Esophagus muscularis mucosa (tissue), 4 donors: ENCODE measurements around the gene CBL.

Experiments used
- EP300 ChIP-seq: sonication (generic); formaldehyde crosslinking; IDR thresholded peaks from one replicate; pipeline ENCODE4 v1.6.1; 2017; ENCODE audit warnings: antibody characterized with exemption
- POLR2A ChIP-seq: fragments of 450-650 bp; IDR thresholded peaks from one replicate; pipeline ENCODE4 v1.6.1; 2017; ENCODE audit warnings: antibody characterized with exemption, moderate library complexity, mild to moderate bottlenecking, low read depth
- POLR2AphosphoS5 ChIP-seq, 2 donors: sonication (generic); formaldehyde crosslinking; IDR thresholded peaks; one replicate each; pipeline ENCODE4 v1.6.1; 2017; ENCODE audit warnings: antibody characterized with exemption in 2 of 2
- TF ChIP-seq, protein P1 (sequence below), 3 experiments: fragments of 200-600 bp in 2 of 3; fragments of 450-650 bp in 1 of 3; sonication (generic) in 2 of 3; IDR thresholded peaks; one replicate each; pipeline ENCODE4 v1.5.1; 2017 to 2019; ENCODE audit warnings: antibody characterized with exemption in 3 of 3, mild to moderate bottlenecking in 2 of 3, moderate library complexity in 1 of 3

- TF ChIP-seq POLR2AphosphoS5 (IDR thresholded peaks at IDR 0.05) = peak; percentile 62 to 75
- TF ChIP-seq, protein P1, sequence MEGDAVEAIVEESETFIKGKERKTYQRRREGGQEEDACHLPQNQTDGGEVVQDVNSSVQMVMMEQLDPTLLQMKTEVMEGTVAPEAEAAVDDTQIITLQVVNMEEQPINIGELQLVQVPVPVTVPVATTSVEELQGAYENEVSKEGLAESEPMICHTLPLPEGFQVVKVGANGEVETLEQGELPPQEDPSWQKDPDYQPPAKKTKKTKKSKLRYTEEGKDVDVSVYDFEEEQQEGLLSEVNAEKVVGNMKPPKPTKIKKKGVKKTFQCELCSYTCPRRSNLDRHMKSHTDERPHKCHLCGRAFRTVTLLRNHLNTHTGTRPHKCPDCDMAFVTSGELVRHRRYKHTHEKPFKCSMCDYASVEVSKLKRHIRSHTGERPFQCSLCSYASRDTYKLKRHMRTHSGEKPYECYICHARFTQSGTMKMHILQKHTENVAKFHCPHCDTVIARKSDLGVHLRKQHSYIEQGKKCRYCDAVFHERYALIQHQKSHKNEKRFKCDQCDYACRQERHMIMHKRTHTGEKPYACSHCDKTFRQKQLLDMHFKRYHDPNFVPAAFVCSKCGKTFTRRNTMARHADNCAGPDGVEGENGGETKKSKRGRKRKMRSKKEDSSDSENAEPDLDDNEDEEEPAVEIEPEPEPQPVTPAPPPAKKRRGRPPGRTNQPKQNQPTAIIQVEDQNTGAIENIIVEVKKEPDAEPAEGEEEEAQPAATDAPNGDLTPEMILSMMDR (IDR thresholded peaks at IDR 0.05) = peak; percentile 88 to 99 (median 91)
- peak; percentile 7 for TF ChIP-seq POLR2A
- TF ChIP-seq EP300 = no peak
These were observed at the start of gene CBL for GRCh38 chr11:119205574-119206510.
